HFF-Myc (cell line): ENCODE data around the gene KLF12.
A peak's percentile ranks its signal among the peaks of the same experiment; 100 is the strongest.

ENCODE experiments used
- DNase-seq: peaks from one replicate; pipeline ENCODE4 v3.0.0-alpha.2; 2011; ENCODE audit warnings: low read depth; ENCODE audit errors: extremely low read depth
- H3K4me3 ChIP-seq: replicated peaks from 2 replicates; pipeline ENCODE4 v1.5.1; 2011; ENCODE audit warnings: low read depth, mild to moderate bottlenecking, control low read depth, low read length
- CTCF ChIP-seq: IDR thresholded peaks from 2 replicates; pipeline ENCODE4 v1.5.1; 2012; ENCODE audit warnings: mild to moderate bottlenecking, low read depth, low read length, control low read depth; ENCODE audit errors: missing control alignments

Gene KLF12

DNA sequence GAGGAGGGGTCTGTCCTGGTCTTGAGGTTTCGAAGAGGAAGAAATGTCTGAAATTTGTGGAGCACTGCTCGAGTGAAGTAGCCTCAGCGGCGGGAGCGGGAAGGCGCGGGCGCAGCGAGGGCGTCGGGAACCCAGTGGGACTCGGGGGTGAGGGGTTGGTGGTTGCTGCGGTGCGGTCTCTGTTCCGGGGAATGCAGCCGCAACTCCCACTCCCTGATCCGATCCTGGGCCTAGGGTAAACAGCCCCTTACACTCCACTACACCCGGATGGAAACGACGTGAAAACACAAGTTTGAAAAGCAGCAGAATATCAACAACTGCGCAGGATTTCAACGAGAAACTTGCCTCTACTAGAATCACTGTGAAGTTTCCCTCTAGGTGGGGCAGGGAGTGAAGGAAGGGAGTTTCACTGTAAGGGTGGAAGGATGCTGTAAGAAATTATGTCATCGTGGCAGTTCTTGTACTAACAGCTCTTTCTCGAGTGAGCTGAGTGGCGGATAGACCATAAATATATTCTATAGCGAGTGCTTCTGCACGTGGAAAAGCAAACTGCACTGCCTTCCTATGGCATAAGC, 2.0 kb upstream of the KLF12 start:
- DNase-seq = no peak
- H3K4me3 ChIP-seq = peak overlapping the region; percentile 64
- TF ChIP-seq CTCF = no peak

- no peak for TF ChIP-seq CTCF
- H3K4me3 ChIP-seq = peak overlapping the region; percentile 64
- DNase-seq = no peak
Observed at GRCh38 chr13:74135326-74136083, 1.3 kb upstream of the KLF12 start.

DNA sequence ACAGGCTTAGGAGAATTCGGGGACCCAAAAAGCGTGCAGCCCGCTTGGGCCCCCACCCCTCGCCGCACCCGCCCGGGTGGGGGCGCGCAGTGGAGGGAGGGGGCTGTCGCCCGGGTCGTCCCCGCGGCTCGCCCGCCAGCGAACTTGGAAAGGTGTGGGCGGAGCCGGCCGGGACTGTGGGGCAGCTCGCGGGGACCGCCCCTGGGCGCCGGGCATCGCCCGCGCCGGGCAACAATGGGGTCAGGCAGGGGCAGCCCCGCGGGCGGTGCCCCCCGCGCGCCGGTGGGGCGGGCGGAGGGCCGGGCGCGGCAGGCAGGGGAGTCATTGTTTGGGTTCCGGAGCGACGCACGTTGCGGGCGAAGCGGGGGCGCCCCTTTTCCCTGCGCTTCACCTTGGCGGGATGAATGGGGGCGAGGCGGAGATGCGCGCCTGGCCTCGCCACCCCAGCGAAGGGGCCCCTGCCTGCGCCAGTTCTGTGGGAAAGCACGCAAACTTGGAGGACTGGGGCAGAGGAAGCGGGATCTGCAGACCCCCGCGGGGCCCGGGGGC, 647 bp upstream of the KLF12 start:
- no peak for DNase-seq
- H3K4me3 ChIP-seq = peak overlapping the region; percentile 64
- no peak for TF ChIP-seq CTCF

DNA sequence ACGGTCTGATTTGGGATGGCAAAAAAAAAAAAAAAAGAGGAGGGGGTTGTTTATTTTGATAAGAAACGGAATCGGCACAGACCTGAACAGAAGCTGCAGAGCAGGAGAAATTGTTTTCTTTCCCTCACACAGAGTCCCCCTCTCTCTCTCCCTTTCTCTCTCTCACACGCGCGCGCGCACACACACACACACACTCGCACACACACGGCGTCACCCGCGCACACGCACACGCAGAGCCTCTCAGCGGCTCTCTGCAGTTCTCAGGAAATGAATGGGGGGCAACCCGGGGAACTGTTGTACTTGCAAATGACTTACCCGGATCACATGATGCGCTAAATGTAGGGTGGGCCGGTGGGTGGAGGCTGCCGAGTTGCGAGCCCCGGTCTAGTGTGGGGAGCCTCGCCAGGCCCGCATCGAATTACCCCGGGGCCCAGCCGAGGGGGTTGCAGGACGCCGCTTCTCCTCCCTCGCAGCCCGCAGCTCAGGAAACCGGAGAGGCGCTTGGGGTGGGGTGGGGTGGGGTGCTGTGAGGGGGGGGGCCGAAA, 475 bp downstream of the KLF12 start:
- H3K4me3 ChIP-seq = peak overlapping the region; percentile 64
- DNase-seq = no peak
- no peak for TF ChIP-seq CTCF

DNA sequence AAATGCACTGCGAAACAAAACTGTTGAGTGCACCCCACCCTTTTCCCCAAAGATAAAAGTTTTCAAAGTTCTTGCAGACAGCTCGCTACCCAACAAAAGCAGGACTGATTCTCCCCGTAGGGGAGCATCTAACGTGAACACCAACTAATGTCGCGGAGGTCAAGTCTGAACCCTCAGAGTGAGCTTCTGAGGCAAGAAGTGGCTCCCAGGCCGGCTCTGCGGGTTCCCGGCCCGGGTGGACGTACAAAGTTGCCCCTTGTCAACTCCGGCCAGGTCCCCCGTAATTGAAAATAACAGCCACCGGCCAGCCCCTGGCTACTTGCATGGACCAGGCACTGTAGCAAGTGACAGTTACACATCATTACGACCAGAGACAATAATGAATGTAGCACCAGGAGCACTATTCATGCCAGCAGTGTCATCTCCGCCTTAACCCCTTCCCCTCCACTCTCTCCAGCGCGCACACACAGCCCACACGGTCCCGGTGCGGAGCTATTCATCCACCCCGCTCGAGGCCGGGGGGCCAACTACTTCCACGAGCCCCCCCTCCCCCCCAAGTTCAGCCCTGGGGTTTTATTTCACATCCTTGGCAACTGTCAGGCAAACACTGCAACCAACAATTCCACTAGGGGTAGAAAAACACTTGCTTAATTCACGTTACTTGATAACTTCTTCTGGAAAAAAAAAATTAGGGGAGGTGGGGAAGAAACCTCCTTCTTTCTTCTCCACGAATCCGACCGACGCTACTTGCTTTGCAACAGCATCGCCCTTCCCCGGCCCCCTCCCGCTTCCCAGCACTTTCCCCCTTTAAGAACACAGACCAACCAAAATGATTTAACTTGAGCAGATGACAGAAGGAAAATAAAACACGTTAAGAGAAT, 1.2 kb downstream of the KLF12 start:
- H3K4me3 ChIP-seq = peak overlapping the region; percentile 64
- TF ChIP-seq CTCF = no peak
- DNase-seq = no peak

GRCh38 chr13:74132152-74132775, 1.9 kb downstream of the KLF12 start:
- no peak for TF ChIP-seq CTCF
- H3K4me3 ChIP-seq = peak overlapping the region; percentile 64
- DNase-seq = no peak
